ENCODE measurements around the gene CFAP53.
"Not testable (repeated sequence)": the region's sequence is repeated elsewhere in the genome, so short reads cannot be mapped to it uniquely, and the experiment has no call there.

The CFAP53 gene

DNA sequence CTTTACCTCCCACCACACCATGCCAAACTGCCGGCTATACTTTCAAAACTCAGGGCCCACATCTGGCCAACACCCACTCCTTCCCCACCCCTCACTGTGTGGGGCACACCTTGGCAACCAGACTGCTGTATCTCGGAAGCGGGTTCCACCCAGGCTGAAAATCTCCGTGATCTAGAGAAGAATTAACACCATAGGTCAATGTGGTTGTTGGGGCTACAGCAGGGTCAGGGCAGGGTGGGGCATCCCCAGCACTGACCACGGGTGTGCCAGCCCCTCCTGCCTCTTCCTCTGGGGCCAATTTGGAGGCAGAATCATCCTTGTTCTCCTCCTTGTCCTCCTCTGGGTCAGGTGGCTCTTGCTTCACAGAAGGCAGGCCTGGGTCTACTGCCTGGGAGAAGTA is 6.3 kb upstream of the CFAP53 start:
- no peak for DNase-seq (ENCODE audit: low spot score)

DNA sequence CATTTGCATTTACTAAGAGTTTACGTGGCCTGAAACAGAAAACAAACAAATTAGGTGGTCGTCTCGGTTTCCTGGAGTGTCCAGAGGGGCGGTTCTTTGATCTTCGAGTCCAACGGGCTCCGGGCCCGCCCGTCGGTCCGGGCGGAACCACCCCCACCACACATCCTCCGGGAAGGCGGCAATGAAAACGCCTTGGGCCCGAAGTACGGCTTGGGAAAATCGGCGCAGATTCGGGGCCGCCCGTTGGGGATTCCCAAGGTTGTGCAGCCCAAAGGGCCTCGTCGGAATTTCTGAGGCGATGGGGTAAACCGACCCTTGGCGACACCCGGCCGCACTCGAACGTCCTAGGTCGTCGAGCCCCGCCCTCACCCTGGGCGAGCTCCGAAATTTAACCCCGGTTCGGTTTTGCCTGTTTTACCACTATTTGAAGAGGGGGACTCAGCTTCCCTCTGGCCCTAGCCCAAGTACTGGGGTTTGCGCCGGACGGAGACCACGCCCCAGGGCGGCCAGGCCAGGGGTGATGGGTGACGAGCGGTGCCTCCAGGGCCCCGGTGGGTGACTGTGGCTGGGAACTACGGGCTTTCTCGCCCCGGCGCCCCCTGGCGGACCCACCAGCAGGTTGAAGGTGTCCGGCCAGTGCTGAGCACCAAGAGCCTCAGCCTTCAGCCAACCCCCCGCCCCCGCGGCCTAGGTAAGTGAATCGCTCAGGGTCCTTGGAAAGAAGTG is 1.9 kb upstream of the CFAP53 start:
- peak; percentile 91 for DNase-seq (ENCODE audit: low spot score)

DNA sequence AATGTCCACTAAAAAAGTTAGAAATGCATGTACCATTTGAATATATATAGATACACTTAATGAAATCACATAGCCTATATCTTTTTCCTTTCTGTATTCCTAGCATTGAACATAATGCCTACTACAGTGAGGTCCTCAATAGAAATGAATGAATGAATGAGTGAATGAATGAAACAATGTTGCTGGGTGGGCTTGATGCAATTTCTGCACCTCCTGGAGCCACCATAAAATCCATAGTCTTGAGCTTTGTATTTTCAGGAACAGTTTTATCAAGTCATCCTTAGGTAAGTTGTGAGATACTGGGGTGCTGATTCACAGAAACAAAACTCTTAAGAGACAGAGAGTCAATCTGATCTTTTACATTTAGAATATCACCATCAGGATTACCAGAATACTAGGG is 3.3 kb downstream of the CFAP53 start:
- DNase-seq (ENCODE audit: low spot score): no peak

DNA sequence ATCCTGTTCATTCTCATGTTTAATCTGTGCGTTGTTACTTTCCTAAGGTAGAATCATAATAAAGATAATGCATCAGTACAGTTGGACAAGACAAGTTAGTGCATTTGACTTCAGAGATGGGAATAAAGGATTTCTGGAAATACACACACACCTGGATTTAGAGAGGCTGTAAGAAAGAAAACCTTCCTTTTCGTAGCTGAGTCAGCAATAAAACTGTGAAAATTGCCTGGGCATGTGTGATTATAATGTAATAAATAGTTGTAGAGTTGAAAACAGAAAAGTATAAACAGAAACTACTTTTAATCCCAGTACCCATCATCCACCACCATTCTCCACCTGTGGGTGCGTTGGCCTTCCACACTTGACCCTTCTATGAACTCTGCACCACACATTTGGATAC is 15.4 kb downstream of the CFAP53 start:
- DNase-seq (ENCODE audit: low spot score): no peak

DNA sequence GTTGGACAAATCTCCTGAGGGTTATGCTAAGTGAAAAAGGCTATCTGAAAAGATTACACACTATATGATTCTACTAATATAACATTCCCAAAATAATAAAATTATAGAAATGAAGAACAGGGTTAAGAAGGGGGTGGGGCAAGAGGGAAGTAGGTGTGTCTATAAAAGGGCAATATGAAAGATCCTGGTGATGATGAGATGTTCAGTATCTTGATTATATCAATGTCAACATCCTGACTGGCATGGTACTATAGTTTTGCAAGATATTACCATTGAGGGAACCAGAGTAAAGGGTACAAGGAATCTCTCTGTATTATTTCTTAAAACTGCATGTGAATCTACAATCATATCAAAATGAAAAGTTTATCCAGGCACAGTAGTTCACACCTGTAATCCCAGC is 16.7 kb downstream of the CFAP53 start:
- no peak for DNase-seq (ENCODE audit: low spot score)

DNA sequence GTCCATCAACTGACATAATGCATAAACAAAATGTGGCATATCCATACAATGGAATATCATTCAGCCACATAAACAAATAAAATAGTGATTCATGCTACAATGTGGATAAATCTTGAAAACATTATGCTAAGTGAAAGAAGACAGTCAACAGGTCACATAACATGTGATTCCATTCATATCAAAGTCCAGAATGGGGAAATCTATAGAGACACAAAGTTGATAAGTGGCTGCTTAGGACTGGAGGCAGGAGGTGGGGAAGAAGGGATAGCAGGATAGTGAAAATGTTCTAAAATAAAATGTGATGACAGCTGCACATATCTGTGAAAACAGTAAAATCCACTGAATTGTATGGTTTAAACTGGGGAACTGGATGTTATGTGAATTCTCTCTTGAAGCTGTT is 18.7 kb downstream of the CFAP53 start:
- DNase-seq (ENCODE audit: low spot score): no peak

DNA sequence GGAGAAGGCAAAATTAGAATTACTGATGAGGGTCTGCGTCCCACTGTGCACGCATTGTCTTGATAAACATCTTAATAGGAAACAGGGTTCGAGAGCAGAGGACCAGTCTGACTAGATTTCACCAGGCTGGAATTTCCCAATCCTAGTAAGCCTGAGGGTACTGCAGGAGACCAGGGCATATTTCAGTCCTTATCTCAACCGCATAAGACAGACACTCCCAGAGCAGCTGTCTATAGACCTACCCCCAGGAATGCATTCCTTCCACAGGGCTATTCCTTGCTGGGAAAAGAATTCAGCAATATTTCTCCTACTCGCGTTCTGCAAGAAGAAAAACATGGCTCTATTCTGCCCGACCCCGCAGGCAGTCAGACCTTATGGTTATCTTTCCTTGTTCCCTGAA is 24.5 kb downstream of the CFAP53 start:
- DNase-seq (ENCODE audit: low spot score): not testable (repeated sequence)

DNA sequence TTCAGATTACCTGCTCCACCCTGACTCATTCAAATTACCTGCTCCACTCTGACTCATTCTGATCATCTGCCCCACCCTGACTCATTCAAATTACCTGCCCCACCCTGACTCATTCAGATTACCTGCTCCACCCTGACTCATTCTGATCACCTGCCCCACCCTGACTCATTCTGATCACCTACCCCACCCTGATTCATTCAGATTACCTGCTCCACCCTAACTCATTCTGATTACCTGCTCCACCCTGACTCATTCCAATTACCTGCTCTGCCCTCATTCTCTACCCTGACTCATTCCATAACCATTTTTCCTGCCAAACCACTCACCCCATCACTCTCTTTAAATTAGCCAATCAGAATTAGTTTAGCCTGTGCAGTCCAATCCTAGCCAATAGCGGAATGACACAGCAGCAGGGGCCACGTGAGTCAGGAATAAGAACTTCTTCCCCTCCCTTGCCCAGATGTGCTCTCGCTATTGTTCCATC is 26.2 kb downstream of the CFAP53 start:
- DNase-seq (ENCODE audit: low spot score): no peak

DNA sequence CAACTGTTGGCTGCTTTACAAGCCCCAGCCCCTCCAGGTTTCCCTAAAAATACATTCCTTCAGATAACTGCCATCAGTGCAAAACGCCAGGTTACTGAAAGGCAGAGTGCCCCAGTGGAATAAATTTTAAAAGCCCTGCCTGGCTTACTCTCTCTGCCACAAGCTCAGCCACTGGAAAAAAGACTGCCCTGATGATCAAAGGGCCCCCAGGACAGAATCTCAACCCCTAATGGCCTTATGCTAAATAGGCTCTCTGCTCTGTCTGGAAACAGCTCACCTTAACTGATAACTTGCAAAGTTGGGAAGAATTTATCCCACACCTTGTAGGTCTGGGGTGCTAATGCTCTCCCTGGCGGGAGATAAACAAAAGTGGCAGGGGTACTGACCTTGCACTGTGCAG is 33.9 kb downstream of the CFAP53 start:
- no peak for DNase-seq (ENCODE audit: low spot score)

DNA sequence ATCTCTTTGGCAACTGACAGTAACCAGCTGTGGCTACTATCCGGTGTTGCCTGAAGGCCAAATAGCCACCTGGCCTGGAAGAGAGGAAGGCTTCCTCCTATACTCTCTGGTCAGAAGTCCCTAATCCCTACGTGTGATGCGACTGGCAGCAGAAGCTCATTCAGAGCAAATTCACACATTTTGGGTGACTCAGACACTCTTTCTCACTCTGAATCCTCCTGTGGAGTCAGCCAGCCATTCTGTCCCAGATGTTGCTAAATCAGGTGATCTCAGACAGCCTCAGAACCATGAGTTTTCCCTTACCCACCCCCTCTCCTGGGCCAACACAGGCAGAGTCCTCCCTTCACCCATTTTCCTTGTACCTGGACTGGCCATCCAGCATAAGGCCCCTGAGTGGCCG is 34.7 kb downstream of the CFAP53 start:
- DNase-seq (ENCODE audit: low spot score): no peak

DNA sequence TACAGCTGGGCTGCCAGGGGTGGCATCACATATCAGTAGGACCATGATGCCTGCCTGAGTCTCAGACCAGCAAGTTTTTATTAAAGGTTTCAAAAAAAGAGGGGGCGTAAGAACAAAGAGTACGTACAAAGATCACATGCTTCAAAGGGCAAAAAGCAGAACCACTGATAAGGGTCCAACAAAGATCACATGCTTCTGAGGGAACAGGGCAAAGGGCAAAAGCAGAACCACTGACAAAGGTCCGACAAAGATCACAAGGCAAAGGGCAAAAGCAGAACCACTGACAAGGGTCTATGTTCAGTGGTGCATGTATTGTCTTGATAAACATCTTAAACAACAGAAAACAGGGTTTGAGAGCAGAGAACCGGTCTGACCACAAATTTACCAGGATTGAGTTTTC is 46.0 kb downstream of the CFAP53 start:
- DNase-seq (ENCODE audit: low spot score): not testable (repeated sequence)

DNA sequence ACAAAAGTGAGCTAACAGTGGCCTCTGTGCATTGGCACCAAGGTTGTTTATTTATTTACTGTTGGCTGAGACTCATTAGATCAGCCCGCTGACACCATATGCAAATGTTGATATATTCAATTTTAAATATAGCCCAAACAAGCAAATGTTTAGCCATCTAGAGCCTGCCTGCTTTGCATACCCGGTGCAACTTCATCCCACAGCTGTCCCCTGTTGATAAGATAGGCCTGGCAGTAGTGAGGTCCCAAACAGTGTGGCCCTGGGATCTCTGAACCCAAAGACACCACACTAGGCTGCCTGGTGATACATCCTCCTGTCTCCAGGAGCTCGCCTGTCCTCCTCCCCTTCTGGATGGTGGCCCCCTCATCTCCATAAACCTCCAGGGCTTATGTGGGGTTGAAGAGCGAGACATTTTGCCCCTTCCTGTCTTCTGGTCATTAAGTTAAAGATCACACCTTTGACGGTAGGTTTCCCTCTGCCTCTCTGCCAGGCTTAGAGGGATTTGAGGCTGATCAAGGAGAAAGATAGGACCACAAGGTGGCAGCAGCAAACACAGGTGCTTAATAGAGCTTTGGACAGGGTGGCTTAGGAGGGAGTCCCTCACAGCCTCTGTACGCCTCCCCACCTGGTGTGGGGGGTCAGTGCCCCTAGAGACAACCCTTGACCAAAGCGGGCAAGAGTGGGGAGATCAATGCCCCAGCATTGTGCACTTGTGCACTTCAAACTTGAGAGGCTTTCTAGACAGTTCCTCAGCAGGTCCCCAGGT is 47.7 kb downstream of the CFAP53 start:
- no peak for DNase-seq (ENCODE audit: low spot score)

DNA sequence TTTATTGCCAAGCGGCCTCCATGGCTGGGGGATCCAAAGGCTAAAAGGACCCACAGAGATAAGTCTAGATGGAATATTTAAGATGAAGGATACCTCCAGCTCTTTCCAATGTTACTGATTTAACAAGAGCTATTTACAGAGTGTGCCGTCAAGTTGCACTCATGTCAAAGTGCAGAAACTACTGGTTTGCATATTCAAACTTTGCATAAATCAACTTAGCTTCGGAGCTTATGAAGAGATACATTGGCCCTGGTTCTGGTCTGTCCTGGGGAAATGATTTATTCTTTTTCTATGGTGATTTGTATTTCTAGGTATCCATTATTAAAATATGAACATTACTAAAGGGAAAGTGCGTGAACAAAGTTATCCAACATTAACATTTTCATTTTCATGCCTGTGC is 57.0 kb downstream of the CFAP53 start:
- no peak for DNase-seq (ENCODE audit: low spot score)

DNA sequence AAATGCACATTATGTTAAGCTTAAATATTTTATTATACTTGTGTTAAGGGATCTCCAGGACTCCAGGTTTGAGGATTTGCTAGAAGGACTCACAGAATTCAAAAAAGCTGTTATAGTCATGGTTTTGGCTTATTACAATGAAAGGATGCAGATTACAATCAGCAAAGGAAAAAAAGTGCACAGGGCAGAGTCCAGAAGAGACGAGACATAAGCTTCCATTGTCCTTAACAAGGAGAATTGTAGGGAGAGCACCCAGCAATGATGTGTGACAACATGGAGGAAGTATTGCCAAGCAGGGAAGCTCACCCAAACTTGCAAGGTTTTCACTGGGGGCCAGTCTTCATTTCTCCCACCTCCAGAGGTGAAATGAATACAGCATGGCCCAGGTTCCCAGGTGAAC is 58.6 kb downstream of the CFAP53 start:
- DNase-seq (ENCODE audit: low spot score): no peak

DNA sequence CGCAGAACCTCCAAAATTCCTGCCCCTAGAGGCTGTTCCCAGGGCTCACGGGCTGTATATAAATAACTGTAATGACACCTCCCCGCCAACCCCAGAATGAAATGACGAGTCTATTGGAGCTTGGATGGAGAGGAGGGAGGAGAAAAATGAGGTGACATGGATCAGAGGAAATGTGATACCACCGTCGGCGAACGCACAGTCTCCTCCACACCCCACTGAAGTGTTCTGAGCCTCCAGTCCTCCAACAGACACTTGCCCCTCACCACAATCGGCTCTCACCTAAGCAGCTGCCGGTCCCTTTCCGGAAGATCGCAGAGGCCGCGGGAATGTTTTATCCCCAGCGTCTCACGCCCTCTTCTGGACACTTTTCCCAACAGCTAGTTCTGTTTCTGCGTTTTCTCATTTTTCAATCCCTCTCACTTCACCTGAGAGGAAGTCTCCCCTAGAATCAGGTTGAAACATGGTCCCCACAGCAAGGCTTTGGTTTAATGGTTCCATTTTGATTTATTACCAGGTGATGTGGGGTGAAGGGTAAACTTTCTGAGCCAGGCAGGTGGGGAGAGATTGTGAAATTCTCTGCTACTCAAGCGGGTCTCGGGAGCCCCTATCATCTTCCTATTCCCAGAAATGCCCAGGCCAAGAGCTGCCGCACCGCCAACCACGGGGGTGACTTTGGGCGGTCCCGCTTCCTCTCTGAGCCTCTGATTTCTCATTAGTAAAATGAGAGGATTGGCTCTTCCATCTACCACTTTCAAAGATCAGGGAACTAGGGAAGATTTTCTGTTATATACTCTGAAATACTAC is 62.3 kb downstream of the CFAP53 start:
- DNase-seq (ENCODE audit: low spot score): peak; percentile 75

DNA sequence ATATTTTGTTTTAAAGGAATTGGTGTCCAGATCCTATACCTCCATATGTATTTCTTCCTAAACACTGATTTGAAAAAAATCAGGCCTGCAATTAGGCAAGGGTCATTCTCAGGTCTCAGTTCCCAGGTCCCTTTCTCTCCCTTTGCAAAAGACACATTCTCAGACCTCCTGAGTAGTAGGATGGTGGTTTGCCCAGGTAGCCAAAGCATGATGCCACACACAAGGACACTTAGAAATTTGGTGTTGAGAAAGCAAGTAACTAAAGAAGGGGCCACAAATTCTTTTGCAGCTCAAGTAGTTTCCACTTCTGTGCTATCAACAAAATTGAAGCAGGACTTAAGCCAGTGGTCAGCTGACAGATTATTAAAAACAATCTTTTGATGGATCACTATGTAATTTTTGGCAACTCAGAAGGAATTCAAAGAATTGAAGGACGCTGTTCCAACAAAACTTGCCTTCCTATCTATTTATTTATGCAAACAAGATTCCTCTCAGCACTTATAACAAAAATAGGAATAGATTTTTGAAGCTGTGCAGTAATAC is 64.7 kb downstream of the CFAP53 start:
- no peak for DNase-seq (ENCODE audit: low spot score)

DNA sequence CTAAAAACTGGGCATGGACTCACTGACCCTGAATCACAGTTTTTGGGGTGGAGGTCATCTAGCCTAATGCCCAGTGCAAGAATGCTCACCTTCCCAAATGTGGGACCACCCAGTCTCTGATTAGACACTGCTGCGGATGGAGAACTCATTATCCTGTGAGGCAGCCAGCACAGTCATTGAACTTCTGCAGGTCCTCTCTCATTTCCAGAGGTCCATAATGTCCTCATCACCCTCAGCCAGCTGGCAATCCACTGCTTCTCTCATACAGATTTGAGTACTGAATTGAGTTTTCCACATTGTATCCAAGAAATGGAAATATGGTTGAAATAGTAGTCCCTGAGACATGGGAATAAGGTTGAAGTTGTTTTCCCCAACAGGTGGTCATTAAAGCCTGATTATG is 66.4 kb downstream of the CFAP53 start:
- no peak for DNase-seq (ENCODE audit: low spot score)

DNA sequence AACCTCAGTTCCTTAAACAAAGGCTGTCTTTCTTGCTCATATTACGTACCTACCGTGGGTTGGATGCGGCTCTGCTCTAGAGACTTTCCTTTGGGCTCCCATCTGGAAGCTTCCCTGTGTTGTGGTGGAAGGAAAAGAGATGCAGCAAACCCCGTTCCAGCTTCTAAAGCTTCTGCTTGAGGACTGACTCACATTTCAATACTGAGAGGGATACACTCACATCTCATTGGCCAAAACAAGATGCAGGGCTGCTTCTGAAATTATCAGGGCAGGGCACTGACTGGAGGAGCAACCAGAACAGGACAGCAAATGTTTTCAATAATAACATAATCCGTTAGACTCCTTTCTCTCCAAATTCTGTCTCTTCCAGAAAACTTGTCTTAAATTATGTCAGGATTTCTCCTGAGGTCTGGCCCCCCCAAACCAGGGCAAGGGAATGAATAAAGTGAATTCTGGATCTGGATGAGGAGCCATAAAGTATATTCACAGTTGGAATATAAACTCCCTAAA is 66.9 kb downstream of the CFAP53 start:
- DNase-seq (ENCODE audit: low spot score): no peak

DNA sequence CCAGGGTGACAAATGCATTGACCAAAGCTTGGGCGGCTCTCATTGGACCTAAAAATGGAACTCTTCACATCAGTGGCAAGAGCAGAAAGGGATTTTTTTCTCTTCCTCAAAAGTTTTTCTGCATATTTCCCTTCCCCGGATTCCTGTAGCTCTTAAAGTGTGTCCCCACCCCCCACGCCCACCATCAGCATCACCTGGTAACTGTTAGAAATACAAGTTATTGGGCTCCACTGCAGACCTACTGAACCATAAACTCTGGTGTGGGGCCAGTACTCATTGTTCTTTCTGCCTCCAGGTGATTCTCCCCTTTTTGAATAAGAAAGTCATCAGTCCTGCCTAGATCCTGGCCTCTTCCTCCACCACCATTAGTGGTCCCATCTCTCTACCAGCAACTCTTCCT is 70.0 kb downstream of the CFAP53 start:
- no peak for DNase-seq (ENCODE audit: low spot score)

DNA sequence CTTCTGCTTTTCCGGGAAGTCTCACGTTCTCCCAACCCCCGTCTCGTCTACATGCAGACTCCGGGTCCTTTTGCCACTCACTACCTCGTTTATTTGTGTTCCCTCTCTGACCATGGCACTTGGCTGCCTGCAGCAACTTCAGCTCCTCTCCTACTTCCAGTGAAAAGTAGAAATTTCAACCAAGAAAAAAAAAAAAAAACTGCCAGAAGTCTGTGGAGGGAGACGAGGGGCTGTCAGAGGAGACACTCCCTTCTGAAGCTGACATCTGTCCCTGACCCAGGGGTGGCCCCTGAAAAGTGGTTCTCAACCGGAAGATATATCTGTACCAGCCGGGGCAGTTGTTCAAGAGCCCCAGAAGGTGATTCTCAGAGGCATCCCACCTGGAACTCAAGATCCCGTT is 70.6 kb downstream of the CFAP53 start:
- no peak for DNase-seq (ENCODE audit: low spot score)

DNA sequence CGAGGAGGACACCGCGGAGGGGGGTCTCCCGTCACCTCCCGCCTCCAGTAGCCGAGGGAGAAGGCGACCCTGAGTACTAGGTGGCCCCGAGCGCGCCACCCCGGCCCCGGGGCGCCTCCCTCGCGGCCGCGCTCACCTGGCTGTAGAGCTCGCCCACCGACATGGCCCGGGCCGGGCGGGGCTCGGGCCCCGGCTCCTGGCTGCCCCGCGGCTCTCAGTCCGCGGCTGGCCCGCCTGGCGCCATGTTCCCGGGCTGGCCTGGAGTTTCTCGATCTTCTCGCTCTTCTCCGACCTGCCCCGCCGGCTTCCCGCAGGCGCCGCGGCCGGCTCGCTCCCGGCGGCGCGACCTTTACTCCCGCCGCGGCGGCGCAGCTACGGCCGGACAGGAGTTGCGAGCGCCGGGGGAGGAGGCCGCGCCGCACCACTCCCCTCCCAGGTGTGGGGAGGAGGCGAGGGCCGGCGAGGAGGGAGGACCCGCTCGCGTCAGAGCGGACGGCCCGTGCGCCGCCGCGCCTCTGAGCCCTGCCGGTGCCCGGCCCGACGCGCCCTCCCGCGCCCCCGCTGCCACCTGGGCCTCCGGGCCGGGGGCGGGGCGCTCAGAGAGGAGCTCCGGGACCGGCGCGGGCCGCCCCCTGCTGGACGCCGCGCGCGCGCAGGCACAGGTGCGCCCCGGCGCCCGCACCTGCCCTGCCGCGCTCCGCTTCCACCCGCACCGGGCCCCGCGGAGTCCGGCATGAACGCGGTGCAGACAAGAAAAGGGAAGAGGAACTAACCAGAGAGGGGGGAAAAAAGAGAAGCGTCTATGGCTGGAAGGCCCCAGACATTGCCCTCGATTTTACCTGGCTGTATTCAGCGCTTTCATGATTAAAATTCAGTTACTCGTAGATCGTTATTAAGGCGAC is 71.4 kb downstream of the CFAP53 start, which contains the start of gene MYO5B:
Gene MYO5B, minus strand, starts transcription at position 517 of the 902 bp plus-strand sequence. Its CDS starts 354 bp downstream, at position 163.
- DNase-seq (ENCODE audit: low spot score): peak; percentile 74

All from ecto neural progenitor cell (in vitro differentiated cells).